T-cell (primary cell): ENCODE results near the gene PIGT. TPM values are rescaled to one million over a fixed set of nuclear protein-coding genes. Genes with fewer than 3 reads are reported as not detected.

Experiments used
- ATAC-seq, 4 experiments: fragments of 200-7000 bp in 3 of 4; fragments of 150-1000 bp in 1 of 4; cut with Tn5 transposase; replicated peaks in 1 of 4; 1 replicate in 3 of 4; 2 replicates in 1 of 4; pipeline ENCODE4 v1.10.0; 2021; ENCODE audit warnings: moderate library complexity in 3 of 4, mild to moderate bottlenecking in 2 of 4, moderate number of reproducible peaks in 1 of 4
- CTCF ChIA-PET, 2 donors: fragments of 300-600 bp; sonication (Branson Sonifier 250); formaldehyde crosslinking; loops; one replicate each; lab custom pipeline; 2022; ENCODE audit warnings: antibody characterized with exemption in 2 of 2; lab: Charles Lee
- POLR2A ChIA-PET, 2 donors: fragments of 300-600 bp; sonication (Branson Sonifier 250); formaldehyde crosslinking; loops; one replicate each; lab custom pipeline; 2022; ENCODE audit warnings: antibody characterized with exemption in 2 of 2; lab: Charles Lee
- DNase-seq, 35 experiments: peaks; one replicate each; pipeline versions ENCODE4 v3.0.0 to v3.0.0-alpha.2; 2013 to 2023
- H3K27ac ChIP-seq: one replicate; pipeline ENCODE4 v1.5.1; 2013; ENCODE audit warnings: low read length
- H3K27me3 ChIP-seq, 2 experiments: replicated peaks in 1 of 2; 1 replicate in 1 of 2; 2 replicates in 1 of 2; pipeline versions ENCODE4 v1.6.1 to v1.7.0; 2013; ENCODE audit warnings: low read length in 1 of 2, mixed read lengths in 1 of 2; ENCODE audit not compliant: control insufficient read depth in 2 of 2, insufficient read depth in 2 of 2; ENCODE audit errors: extremely low read depth in 1 of 2
- H3K36me3 ChIP-seq, 2 donors: 1 replicate in 1 of 2; 2 replicates in 1 of 2; pipeline versions ENCODE4 v1.6.1 to v1.7.0; 2013; ENCODE audit warnings: low read length in 1 of 2; ENCODE audit not compliant: control insufficient read depth in 2 of 2, insufficient read depth in 1 of 2; ENCODE audit errors: extremely low read depth in 1 of 2
- H3K4me1 ChIP-seq, 2 experiments: 1 replicate in 1 of 2; 2 replicates in 1 of 2; pipeline versions ENCODE4 v1.6.1 to v1.7.0; 2013; ENCODE audit warnings: low read length in 2 of 2, mixed read lengths in 1 of 2; ENCODE audit not compliant: insufficient read depth in 2 of 2, control insufficient read depth in 1 of 2; ENCODE audit errors: extremely low read depth in 1 of 2
- H3K4me3 ChIP-seq, 2 donors: 1 replicate in 1 of 2; 2 replicates in 1 of 2; pipeline versions ENCODE4 v1.5.1 to v1.7.0; 2013; ENCODE audit warnings: mild to moderate bottlenecking in 2 of 2, low read length in 1 of 2, moderate library complexity in 1 of 2; ENCODE audit not compliant: control insufficient read depth in 1 of 2; ENCODE audit errors: extremely low read depth in 1 of 2
- H3K9me3 ChIP-seq: 2 replicates; pipeline ENCODE4 v1.7.0; 2013
- H3K27ac Mint-ChIP-seq, 2 donors: one replicate each; pipeline ENCODE4 v1.8.0; 2020 to 2021; ENCODE audit warnings: mild to moderate bottlenecking in 2 of 2, mixed read lengths in 2 of 2
- H3K27me3 Mint-ChIP-seq, 2 donors: one replicate each; pipeline ENCODE4 v1.8.0; 2021 to 2022; ENCODE audit warnings: mixed read lengths in 2 of 2
- H3K36me3 Mint-ChIP-seq: one replicate; pipeline ENCODE4 v1.8.0; 2021; ENCODE audit warnings: mixed read lengths
- H3K4me1 Mint-ChIP-seq, 3 donors: one replicate each; pipeline ENCODE4 v1.8.0; 2020 to 2022; ENCODE audit warnings: mixed read lengths in 3 of 3, mild to moderate bottlenecking in 1 of 3
- H3K4me3 Mint-ChIP-seq, 3 donors: one replicate each; pipeline ENCODE4 v1.8.0; 2020 to 2022; ENCODE audit warnings: mild to moderate bottlenecking in 3 of 3, mixed read lengths in 3 of 3, moderate library complexity in 3 of 3
- H3K9me3 Mint-ChIP-seq, 3 donors: one replicate each; pipeline ENCODE4 v1.8.0; 2020 to 2022; ENCODE audit warnings: mixed read lengths in 3 of 3
- WGBS: methylation state at CpG from one replicate; pipeline ENCODE4 v1.1.5; 2013; ENCODE audit warnings: missing lambda C conversion rate; ENCODE audit not compliant: insufficient coverage; 5-methylcytosine and 5-hydroxymethylcytosine counted together
- total RNA-seq, 35 experiments: library from RNA in 6 of 35; stranded (reverse) in 6 of 35; fragments of 120-200 nt in 1 of 35; gene quantifications; one replicate each; pipeline versions ENCODE4 v1.2.1 to v1.2.4 and lab custom pipeline; 2013 to 2026

PIGT gene
- total RNA-seq, 5 donors from 2014 or later (not counting 1 experiment from before 2014, with no cell fraction given), result 76.6 to 140 (median 79.4) TPM

GRCh38 chr20:45465491-45466266, 49.7 kb downstream of the PIGT start:
- H3K36me3 ChIP-seq, result no peaks in the 10 kb centered on the region
- Mint-ChIP-seq H3K27ac (no peak overlapping the region), H3K9me3 (no peaks in the 10 kb centered on the region), H3K4me3 (no peak overlapping the region), H3K27me3 (peaks cover 30 to 34% of the 10 kb centered on the region in 2 donors), H3K4me1 (peaks cover 0 to 8% (median 7%) of the 10 kb centered on the region in 3 donors), H3K36me3 (no peaks in the 10 kb centered on the region)
- ChIA-PET CTCF (interaction anchor here (0.5 to 1.1 kb wide), 2 partner anchors 147 to 450 kb away, joined by 3 read pairs; no protein-coding TSS in a partner anchor), POLR2A (interaction anchor here (0.6 to 0.7 kb wide), 2 partner anchors 13 to 37 kb away, joined by 4 to 5 read pairs; no protein-coding TSS in a partner anchor)
- H3K4me3 ChIP-seq, result no peak overlapping the region
- no CpG with 5 or more reads among the region's 1 CpG for WGBS
- no peaks in the 10 kb centered on the region for H3K9me3 ChIP-seq
- DNase-seq (no peak), ATAC-seq (no peak)
- H3K4me1 ChIP-seq, result peaks cover 0 to 14% of the 10 kb centered on the region in 2 experiments
- H3K27ac ChIP-seq, result no peak overlapping the region
- peaks cover 2 to 34% of the 10 kb centered on the region in 2 experiments for H3K27me3 ChIP-seq

- WGBS, result no CpG with 5 or more reads among the region's 6 CpGs
Observed at GRCh38 chr20:45467172-45467571, 51.2 kb downstream of the PIGT start.

GRCh38 chr20:45467861-45468260, 51.9 kb downstream of the PIGT start:
- H3K27me3 ChIP-seq, result peaks cover 11 to 44% of the 10 kb centered on the region in 2 experiments
- POLR2A ChIA-PET, result interaction anchor here in 1 of 2 donors (0.5 kb wide), 1 partner anchor 943 kb away, joined by 4 read pairs; no protein-coding TSS in a partner anchor
- H3K27me3 Mint-ChIP-seq, result peaks cover 37 to 54% of the 10 kb centered on the region in 2 donors

More at GRCh38 chr20:45467172-45467571, 51.2 kb downstream of the PIGT start:
- CTCF ChIA-PET, result interaction anchor here in 1 of 2 donors (1.4 kb wide), 1 partner anchor 175 kb away, joined by 3 read pairs; no protein-coding TSS in a partner anchor
- H3K27me3 ChIP-seq, result peaks cover 11 to 44% of the 10 kb centered on the region in 2 experiments
- POLR2A ChIA-PET, result no interaction called here
- Mint-ChIP-seq H3K27ac (no peak overlapping the region), H3K4me1 (peaks cover 0 to 13% (median 13%) of the 10 kb centered on the region in 3 donors), H3K4me3 (no peak overlapping the region), H3K9me3 (no peaks in the 10 kb centered on the region), H3K27me3 (peaks cover 34 to 48% of the 10 kb centered on the region in 2 donors), H3K36me3 (no peaks in the 10 kb centered on the region)
- DNase-seq, result no peak
- H3K27ac ChIP-seq, result no peak overlapping the region
- peaks cover 0 to 17% of the 10 kb centered on the region in 2 experiments for H3K4me1 ChIP-seq
- H3K36me3 ChIP-seq, result no peaks in the 10 kb centered on the region
- ATAC-seq, result no peak
- no peak overlapping the region for H3K4me3 ChIP-seq
- no peaks in the 10 kb centered on the region for H3K9me3 ChIP-seq

GRCh38 chr20:45469336-45470261, 53.7 kb downstream of the PIGT start, which contains the start of gene WFDC2:
TSS of gene WFDC2 (plus strand) at chr20:45469753. CDS start at chr20:45469782, 29 bp downstream.
- H3K4me3 ChIP-seq, result peak within 1 kb of the TSS; percentile 37 to 47
- no peaks in the 10 kb centered on the region for H3K9me3 Mint-ChIP-seq
- H3K4me1 Mint-ChIP-seq, result peaks cover 0 to 13% (median 13%) of the 10 kb centered on the region in 3 donors
- ATAC-seq, result peak in 3 of 4 experiments; percentile 30 to 37 (median 31)
- no peak within 1 kb of the TSS for H3K27ac Mint-ChIP-seq
- peaks cover 51 to 56% of the 10 kb centered on the region in 2 donors for H3K27me3 Mint-ChIP-seq
- CTCF ChIA-PET, result no interaction called here
- no peaks in the 10 kb centered on the region for H3K36me3 ChIP-seq
- H3K27ac ChIP-seq, result no peak within 1 kb of the TSS
- H3K27me3 ChIP-seq, result peaks cover 11 to 40% of the 10 kb centered on the region in 2 experiments
- no peaks in the 10 kb centered on the region for H3K9me3 ChIP-seq
- WGBS, result 11% methylated on average over 46 of the region's 54 CpGs
- H3K36me3 Mint-ChIP-seq, result no peaks in the 10 kb centered on the region
- POLR2A ChIA-PET, result no interaction called here
- peak within 1 kb of the TSS; percentile 57 to 61 (median 59) for H3K4me3 Mint-ChIP-seq
- peak in 1 of 35 experiments; percentile 2 for DNase-seq
- peaks cover 0 to 17% of the 10 kb centered on the region in 2 experiments for H3K4me1 ChIP-seq

More at GRCh38 chr20:45467861-45468260, 51.9 kb downstream of the PIGT start:
- Histone ChIP-seq H3K27ac (no peak overlapping the region), H3K36me3 (no peaks in the 10 kb centered on the region), H3K4me3 (no peak overlapping the region), H3K4me1 (peaks cover 0 to 17% of the 10 kb centered on the region in 2 experiments), H3K9me3 (no peaks in the 10 kb centered on the region)
- no peak for DNase-seq
- H3K36me3 Mint-ChIP-seq, result no peaks in the 10 kb centered on the region
- no peaks in the 10 kb centered on the region for H3K9me3 Mint-ChIP-seq
- H3K4me1 Mint-ChIP-seq, result peaks cover 0 to 13% (median 13%) of the 10 kb centered on the region in 3 donors
- WGBS, result 75% methylated on average over 2 of the region's 3 CpGs
- H3K27ac Mint-ChIP-seq, result no peak overlapping the region
- no peak overlapping the region for H3K4me3 Mint-ChIP-seq
- CTCF ChIA-PET, result interaction anchor here in 1 of 2 donors (1.1 to 1.4 kb wide), 2 partner anchors 175 to 309 kb away, joined by 3 read pairs; no protein-coding TSS in a partner anchor
- no peak for ATAC-seq

- no peaks in the 10 kb centered on the region for H3K9me3 ChIP-seq
- Mint-ChIP-seq H3K4me3 (peak overlapping the region; percentile 57 to 61 (median 59)), H3K4me1 (peaks cover 0 to 13% (median 13%) of the 10 kb centered on the region in 3 donors), H3K9me3 (no peaks in the 10 kb centered on the region), H3K36me3 (no peaks in the 10 kb centered on the region), H3K27ac (no peak overlapping the region), H3K27me3 (peaks cover 51 to 56% of the 10 kb centered on the region in 2 donors)
- CTCF ChIA-PET, result no interaction called here
- H3K27ac ChIP-seq, result no peak overlapping the region
- no peaks in the 10 kb centered on the region for H3K36me3 ChIP-seq
- ATAC-seq (peak; percentile 49 to 59 (median 52)), DNase-seq (peak in 4 of 35 experiments; percentile 8 to 12 (median 10))
- peaks cover 11 to 40% of the 10 kb centered on the region in 2 experiments for H3K27me3 ChIP-seq
- peak overlapping the region; percentile 37 to 47 for H3K4me3 ChIP-seq
- POLR2A ChIA-PET, result no interaction called here
- WGBS, result 2% methylated on average over 42 of the region's 50 CpGs
- H3K4me1 ChIP-seq, result peaks cover 0 to 17% of the 10 kb centered on the region in 2 experiments
Observed at GRCh38 chr20:45470262-45470931, 54.5 kb downstream of the PIGT start.
